HCT116 (cell line): ENCODE measurements around the gene SHC2. TPM values are rescaled to one million over a fixed set of nuclear protein-coding genes. Genes with fewer than 3 reads are reported as not detected.

Source experiments
- ATAC-seq: fragments of 200-7000 bp; cut with Tn5 transposase; 2 replicates; pipeline ENCODE4 v1.9.1; 2020; ENCODE audit warnings: mild to moderate bottlenecking, moderate library complexity
- BruUV-seq: library from RNA; stranded (reverse); fragments of 400-500 nt; replicated peaks from 2 replicates; lab custom pipeline; 2021; lab: Mats Ljungman, UMichigan
- CTCF ChIA-PET: fragments of 300-600 bp; sonication (Branson Sonifier 250); formaldehyde crosslinking; loops from one replicate; lab custom pipeline; 2021; ENCODE audit warnings: antibody characterized with exemption; lab: Charles Lee
- POLR2A ChIA-PET: fragments of 300-600, 350-600 bp; sonication (Branson Sonifier 250); formaldehyde crosslinking; loops from one replicate; lab custom pipeline; 2021; ENCODE audit warnings: antibody characterized with exemption; lab: Charles Lee
- RAD21 ChIA-PET, 2 experiments: fragments of 300-600 bp; sonication (Branson Sonifier 250); formaldehyde crosslinking; loops; one replicate each; lab custom pipeline; 2023; ENCODE audit warnings: low total read pairs in 2 of 2; ENCODE audit not compliant: uncharacterized antibody in 2 of 2, unreplicated experiment in 2 of 2, low non-redundant PET in 1 of 2; lab: Charles Lee
- DNase-seq: peaks from one replicate; pipeline ENCODE4 v3.0.0-alpha.2; 2010; ENCODE audit warnings: low read depth, low spot score
- H2AFZ ChIP-seq: fragments of 200-600 bp; shearing (Covaris generic), sonication (generic); 2 replicates; pipeline ENCODE4 v1.6.1; 2017; ENCODE audit warnings: low read depth, mixed run types, mixed read lengths, antibody characterized with exemption, low read length; ENCODE audit not compliant: poor library complexity, severe bottlenecking
- H3K27ac ChIP-seq: 2 replicates; pipeline ENCODE4 v1.5.1; 2012; ENCODE audit warnings: low read depth, low read length
- H3K27me3 ChIP-seq: fragments of 200-600 bp; sonication (generic); 2 replicates; pipeline ENCODE4 v1.6.1; 2016; ENCODE audit warnings: mixed run types, low read length, mixed read lengths; ENCODE audit not compliant: insufficient read depth
- H3K36me3 ChIP-seq, 2 experiments: fragments of 200-500 bp in 1 of 2; fragments of 200-600 bp in 1 of 2; sonication (Bioruptor generic) in 1 of 2; sonication (generic) in 1 of 2; 2 replicates each; pipeline versions ENCODE4 v1.5.1 to v1.6.1; 2014 to 2016; ENCODE audit warnings: low read length in 2 of 2, inconsistent platforms in 1 of 2, mixed read lengths in 1 of 2, mixed run types in 1 of 2; ENCODE audit not compliant: insufficient read depth in 2 of 2, control insufficient read depth in 1 of 2
- H3K4me1 ChIP-seq, 2 experiments: fragments of 200-600 bp in 1 of 2; sonication (generic) in 1 of 2; 2 replicates each; pipeline versions ENCODE4 v1.5.1 to v1.6.1; 2012 to 2017; ENCODE audit warnings: low read length in 2 of 2, inconsistent platforms in 1 of 2, mild to moderate bottlenecking in 1 of 2, mixed read lengths in 1 of 2, mixed run types in 1 of 2, moderate library complexity in 1 of 2; ENCODE audit not compliant: insufficient read depth in 2 of 2, control insufficient read depth in 1 of 2
- H3K4me2 ChIP-seq: fragments of 200-600 bp; sonication (generic); 2 replicates; pipeline ENCODE4 v1.6.1; 2017; ENCODE audit warnings: mixed run types, low read length, mixed read lengths
- H3K4me3 ChIP-seq, 2 experiments: fragments of 200-600 bp in 1 of 2; sonication (generic) in 1 of 2; replicated peaks in 1 of 2; 2 replicates each; pipeline ENCODE4 v1.5.1; 2011 to 2016; ENCODE audit warnings: low read length in 2 of 2, control low read depth in 1 of 2, low read depth in 1 of 2, mild to moderate bottlenecking in 1 of 2, mixed read lengths in 1 of 2, mixed run types in 1 of 2
- H3K79me2 ChIP-seq: fragments of 200-600 bp; sonication (generic); 2 replicates; pipeline ENCODE4 v1.6.1; 2017; ENCODE audit warnings: mild to moderate bottlenecking, mixed run types, low read length, moderate library complexity, mixed read lengths; ENCODE audit not compliant: insufficient read depth
- H3K9ac ChIP-seq: fragments of 200-600 bp; sonication (generic); 2 replicates; pipeline ENCODE4 v1.6.1; 2016; ENCODE audit warnings: low read length, mixed read lengths
- H3K9me2 ChIP-seq: fragments of 200-600 bp; sonication (generic), shearing (Covaris generic); 2 replicates; pipeline ENCODE4 v1.6.1; 2017; ENCODE audit warnings: mixed run types, mild to moderate bottlenecking, moderate library complexity; ENCODE audit not compliant: insufficient read depth
- H3K9me3 ChIP-seq, 2 experiments: fragments of 200-500 bp in 1 of 2; fragments of 200-600 bp in 1 of 2; sonication (Bioruptor generic) in 1 of 2; sonication (generic) in 1 of 2; 2 replicates each; pipeline ENCODE4 v1.6.1; 2014 to 2017; ENCODE audit warnings: low read length in 2 of 2, mixed read lengths in 2 of 2, inconsistent platforms in 1 of 2, low read depth in 1 of 2, mild to moderate bottlenecking in 1 of 2, mixed run types in 1 of 2, moderate library complexity in 1 of 2; ENCODE audit not compliant: control insufficient read depth in 1 of 2, insufficient read depth in 1 of 2
- H4K20me1 ChIP-seq: fragments of 200-600 bp; sonication (generic), shearing (Covaris generic); 2 replicates; pipeline ENCODE4 v1.6.1; 2017; ENCODE audit warnings: mixed run types, mild to moderate bottlenecking, moderate library complexity; ENCODE audit not compliant: insufficient read depth
- ATF3 ChIP-seq: IDR thresholded peaks from 2 replicates; pipeline ENCODE4 v1.6.1; 2012
- CBX3 ChIP-seq: IDR thresholded peaks from 2 replicates; pipeline ENCODE4 v1.6.1; 2012; ENCODE audit warnings: low read depth
- CEBPB ChIP-seq: IDR thresholded peaks from 2 replicates; pipeline ENCODE4 v1.6.1; 2012; ENCODE audit warnings: low read depth
- CTCF ChIP-seq, 3 experiments: fragments of 200-600 bp in 1 of 3; sonication (generic) in 1 of 3; IDR thresholded peaks in 2 of 3; conservative IDR thresholded peaks in 1 of 3; 2 replicates each; pipeline ENCODE4 v1.5.1; 2012 to 2017; ENCODE audit warnings: low read depth in 2 of 3, low read length in 2 of 3, antibody characterized with exemption in 1 of 3, borderline replicate concordance in 1 of 3, control low read depth in 1 of 3, mild to moderate bottlenecking in 1 of 3, mixed read lengths in 1 of 3, mixed run types in 1 of 3, moderate library complexity in 1 of 3; ENCODE audit not compliant: insufficient read depth in 1 of 3
- EGR1 ChIP-seq: IDR thresholded peaks from 2 replicates; pipeline ENCODE4 v1.6.1; 2012; ENCODE audit warnings: low read depth
- ELF1 ChIP-seq: IDR thresholded peaks from 2 replicates; pipeline ENCODE4 v1.6.1; 2012; ENCODE audit warnings: low read depth, borderline replicate concordance
- EZH2 ChIP-seq: fragments of 200-600 bp; sonication (generic); IDR thresholded peaks from 2 replicates; pipeline ENCODE4 v1.6.1; 2017; ENCODE audit warnings: antibody characterized with exemption, mixed run types
- EZH2phosphoT487 ChIP-seq: fragments of 200-600 bp; IDR thresholded peaks from 2 replicates; pipeline ENCODE4 v1.6.1; 2018; ENCODE audit warnings: antibody characterized with exemption, borderline replicate concordance
- FOSL1 ChIP-seq: IDR thresholded peaks from 2 replicates; pipeline ENCODE4 v1.6.1; 2012; ENCODE audit warnings: low read depth
- JUND ChIP-seq: IDR thresholded peaks from 2 replicates; pipeline ENCODE4 v1.6.1; 2012
- MAX ChIP-seq: IDR thresholded peaks from 2 replicates; pipeline ENCODE4 v1.6.1; 2012
- POLR2A ChIP-seq: IDR thresholded peaks from 2 replicates; pipeline ENCODE4 v1.7.0; 2011; ENCODE audit warnings: borderline replicate concordance; ENCODE audit not compliant: insufficient read depth, insufficient read length; ENCODE audit errors: extremely low read depth
- POLR2AphosphoS5 ChIP-seq: IDR thresholded peaks from 2 replicates; pipeline ENCODE4 v1.6.1; 2011; ENCODE audit warnings: mild to moderate bottlenecking, low read depth, low read length, moderate library complexity
- RAD21 ChIP-seq: IDR thresholded peaks from 2 replicates; pipeline ENCODE4 v1.6.1; 2012; ENCODE audit warnings: low read depth, mild to moderate bottlenecking
- REST ChIP-seq: IDR thresholded peaks from 2 replicates; pipeline ENCODE4 v1.6.1; 2012; ENCODE audit warnings: low read depth
- SRF ChIP-seq: IDR thresholded peaks from 2 replicates; pipeline ENCODE4 v1.6.1; 2012; ENCODE audit warnings: low read depth
- YY1 ChIP-seq: IDR thresholded peaks from 2 replicates; pipeline ENCODE4 v1.6.1; 2011; ENCODE audit warnings: low read length, low read depth, moderate library complexity, mild to moderate bottlenecking; ENCODE audit not compliant: insufficient replicate concordance; ENCODE audit errors: extremely low read depth
- ZNF274 ChIP-seq: fragments of 200-500 bp; sonication (Bioruptor generic); IDR thresholded peaks from 2 replicates; pipeline ENCODE4 v1.6.1; 2014; ENCODE audit warnings: mild to moderate bottlenecking, low read depth, low read length, inconsistent platforms
- intact Hi-C: fragments of 100-400 bp; cut with micrococcal nuclease; formaldehyde crosslinking; loops from 2 replicates; pipeline ENCODE4 v1.10.0; 2022
- total RNA-seq: library from RNA; stranded (reverse); gene quantifications from one replicate; pipeline ENCODE4 v1.2.1, GENCODE V29; 2021; ENCODE audit not compliant: unreplicated experiment

Gene SHC2
- total RNA-seq, 1 experiment from 2014 or later = 2.5 TPM

- TF ChIP-seq CTCF (IDR thresholded peaks at IDR 0.05 in 2 of 3, conservative IDR thresholded peaks at IDR 0.05 in 1 of 3; ENCODE audit: borderline replicate concordance in 1 of 3, insufficient read depth in 1 of 3, low read depth in 2 of 3, low read length in 2 of 3) (no peak), CBX3 (no peak), MAX (no peak), SRF (no peak), EZH2 (no peak), RAD21 (no peak)
Measured at GRCh38 chr19:449916-450315, 10.9 kb downstream of the SHC2 start (continued).

- H4K20me1 ChIP-seq = no peaks in the 10 kb centered on the region
- no peak overlapping the region for H2AFZ ChIP-seq
- CTCF ChIA-PET = no interaction called here
- no peaks in the 10 kb centered on the region for H3K79me2 ChIP-seq
- H3K9me2 ChIP-seq = no peaks in the 10 kb centered on the region
- POLR2A ChIA-PET = no interaction called here
- DNase-seq (no peak), ATAC-seq (no peak)
- H3K27me3 ChIP-seq = no peaks in the 10 kb centered on the region
- no peaks in the 10 kb centered on the region for H3K4me1 ChIP-seq
- H3K4me2 ChIP-seq = no peak overlapping the region
- H3K36me3 ChIP-seq = no peaks in the 10 kb centered on the region
- RAD21 ChIA-PET = no interaction called here
- H3K9ac ChIP-seq = no peak overlapping the region
- H3K9me3 ChIP-seq = peaks cover 0 to 8% of the 10 kb centered on the region in 2 experiments; a peak in 2 of 4 replicates
- BruUV-seq = no TSS peak
- no peak overlapping the region for H3K4me3 ChIP-seq
- no peak overlapping the region for H3K27ac ChIP-seq
- intact Hi-C loops = no loop called here
- no peak for TF ChIP-seq ELF1
- no peak for TF ChIP-seq ATF3
- no peak for TF ChIP-seq CBX3
- no peak for TF ChIP-seq JUND
- TF ChIP-seq CEBPB = no peak
- TF ChIP-seq ZNF274 = no peak
- no peak for TF ChIP-seq REST
- TF ChIP-seq FOSL1 = no peak
- no peak for TF ChIP-seq SRF
- TF ChIP-seq POLR2AphosphoS5 = no peak
- TF ChIP-seq EZH2phosphoT487 = no peak
- TF ChIP-seq POLR2A = no peak
- TF ChIP-seq EGR1 = no peak
- no peak for TF ChIP-seq YY1
Measured at GRCh38 chr19:447816-448560, 12.8 kb downstream of the SHC2 start.
